ENCODE results near the gene ERRFI1. TPM values are rescaled to one million over a fixed set of nuclear protein-coding genes. Genes with fewer than 3 reads are reported as not detected.

The ERRFI1 gene
- total RNA-seq, 2 donors from 2014 or later, result 2.6 to 3.3 TPM

DNA sequence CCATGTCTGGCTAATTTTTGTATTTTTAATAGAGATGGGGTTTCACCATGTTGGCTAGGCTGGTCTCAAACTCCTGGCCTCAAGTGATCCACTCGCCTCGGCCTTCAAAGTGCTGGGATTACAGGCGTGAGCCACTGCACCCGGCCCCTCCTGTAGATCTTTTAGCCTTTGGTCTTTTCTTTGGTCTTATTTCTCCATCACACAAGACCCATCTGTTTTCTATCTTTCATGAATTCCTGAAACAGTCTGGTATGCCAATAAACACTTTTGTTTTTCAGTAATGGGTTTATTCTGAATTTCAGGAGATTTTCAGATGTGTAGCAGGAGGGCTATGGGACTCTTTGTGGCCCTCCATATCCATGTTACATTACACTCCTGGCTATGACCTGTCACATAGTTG is 23.2 kb downstream of the ERRFI1 start:
- Mint-ChIP-seq H3K4me1 (ENCODE audit: low read depth) (no peaks in the 10 kb centered on the region), H3K27me3 (ENCODE audit: low read depth) (no peaks in the 10 kb centered on the region), H3K27ac (no peak overlapping the region), H3K4me3 (no peak overlapping the region), H3K9me3 (no peaks in the 10 kb centered on the region), H3K36me3 (ENCODE audit: insufficient read depth in 2 of 2) (peaks cover 0 to 5% of the 10 kb centered on the region in 2 donors)
- no peak for DNase-seq
- no peak for ATAC-seq (replicated peaks in 1 of 2)

DNA sequence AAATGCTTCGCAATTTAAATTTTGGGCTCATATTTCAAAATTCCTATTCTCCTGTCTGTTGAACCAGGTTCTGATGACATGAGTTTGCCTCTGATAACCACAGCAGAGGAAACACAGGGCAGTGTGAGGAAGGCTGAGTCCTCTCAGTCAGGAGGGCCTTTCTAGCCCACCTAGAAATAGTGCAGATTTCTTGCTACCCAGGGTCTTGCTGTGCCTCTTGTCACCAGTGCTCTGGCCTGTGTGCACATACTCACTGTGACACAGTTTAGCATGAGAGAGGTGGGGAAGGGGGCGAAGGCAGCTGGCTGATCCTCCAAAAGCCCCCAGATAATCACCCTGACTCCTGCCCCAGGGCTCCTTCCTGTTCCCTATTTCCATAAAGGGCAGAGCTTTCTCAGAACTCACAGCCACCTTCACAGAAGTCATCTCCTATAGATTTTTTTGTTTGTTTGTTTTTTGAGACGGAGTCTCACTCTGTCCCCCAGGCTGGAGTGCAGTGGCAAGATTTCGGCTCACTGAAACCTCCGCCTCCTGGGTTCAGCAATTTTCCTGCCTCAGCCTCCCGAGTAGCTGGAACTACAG is 23.7 kb downstream of the ERRFI1 start:
- Mint-ChIP-seq H3K27me3 (ENCODE audit: low read depth) (no peaks in the 10 kb centered on the region), H3K27ac (no peak overlapping the region), H3K9me3 (peaks cover 0 to 2% of the 10 kb centered on the region in 2 donors)

DNA sequence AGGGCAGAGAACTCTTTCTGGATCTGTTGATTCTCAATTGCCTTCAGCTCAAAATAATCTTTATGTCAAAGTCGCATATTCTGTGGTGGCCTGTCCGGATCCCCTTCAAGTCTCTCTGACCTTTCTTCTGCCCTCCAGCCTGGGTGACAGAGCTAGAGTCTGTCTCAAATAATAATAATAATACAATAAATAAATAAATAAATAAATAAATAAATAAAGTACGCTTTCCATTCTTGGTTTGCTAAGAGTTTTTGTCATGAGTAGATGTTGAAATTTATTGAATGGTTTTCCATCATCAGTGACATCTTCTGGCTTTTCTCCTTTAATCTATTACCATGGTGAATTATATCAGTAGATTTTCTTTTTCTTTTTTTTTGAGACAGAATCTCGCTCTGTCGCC is 30.7 kb downstream of the ERRFI1 start:
- ATAC-seq (replicated peaks in 1 of 2), result no peak
- H3K4me3 Mint-ChIP-seq, result no peak overlapping the region
- H3K27me3 Mint-ChIP-seq (ENCODE audit: low read depth), result no peaks in the 10 kb centered on the region
- H3K4me1 Mint-ChIP-seq (ENCODE audit: low read depth), result no peaks in the 10 kb centered on the region
- H3K9me3 Mint-ChIP-seq, result peaks cover 0 to 2% of the 10 kb centered on the region in 2 donors
- DNase-seq, result no peak
- H3K36me3 Mint-ChIP-seq (ENCODE audit: insufficient read depth in 2 of 2), result peaks cover 5 to 6% of the 10 kb centered on the region in 2 donors
- H3K27ac Mint-ChIP-seq, result no peak overlapping the region

More for the DNA sequence above, 23.7 kb downstream of the ERRFI1 start:
- Mint-ChIP-seq H3K36me3 (ENCODE audit: insufficient read depth in 2 of 2) (peaks cover 0 to 7% of the 10 kb centered on the region in 2 donors), H3K4me3 (no peak overlapping the region), H3K4me1 (ENCODE audit: low read depth) (no peaks in the 10 kb centered on the region)
- no peak for ATAC-seq (replicated peaks in 1 of 2)
- DNase-seq, result no peak

DNA sequence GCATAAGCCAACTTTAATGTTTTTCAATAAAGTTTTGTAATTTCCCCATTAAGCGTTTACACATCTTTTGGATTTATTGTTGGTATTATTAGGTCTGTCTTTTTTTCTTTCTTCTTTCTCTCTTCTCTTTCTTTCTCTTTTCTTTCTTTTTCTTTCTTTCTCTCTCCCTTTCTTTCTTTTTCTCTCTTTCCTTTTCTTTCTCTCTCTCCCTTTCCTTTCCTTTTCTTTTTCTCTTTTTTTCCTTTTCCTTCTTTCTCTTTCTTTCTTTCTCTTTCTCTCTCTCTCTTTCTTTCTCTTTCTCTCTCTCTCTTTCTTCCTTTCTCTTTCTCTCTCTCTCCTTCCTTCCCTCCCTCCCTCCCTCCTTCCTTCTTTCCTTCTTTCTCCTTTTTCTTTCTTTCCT is 31.3 kb downstream of the ERRFI1 start:
- Mint-ChIP-seq H3K9me3 (peaks cover 0 to 6% of the 10 kb centered on the region in 2 donors), H3K4me3 (no peak overlapping the region), H3K27ac (no peak overlapping the region), H3K27me3 (ENCODE audit: low read depth) (no peaks in the 10 kb centered on the region), H3K36me3 (ENCODE audit: insufficient read depth in 2 of 2) (peaks cover 9 to 11% of the 10 kb centered on the region in 2 donors), H3K4me1 (ENCODE audit: low read depth) (no peaks in the 10 kb centered on the region)
- no peak for ATAC-seq (replicated peaks in 1 of 2)
- DNase-seq, result no peak

DNA sequence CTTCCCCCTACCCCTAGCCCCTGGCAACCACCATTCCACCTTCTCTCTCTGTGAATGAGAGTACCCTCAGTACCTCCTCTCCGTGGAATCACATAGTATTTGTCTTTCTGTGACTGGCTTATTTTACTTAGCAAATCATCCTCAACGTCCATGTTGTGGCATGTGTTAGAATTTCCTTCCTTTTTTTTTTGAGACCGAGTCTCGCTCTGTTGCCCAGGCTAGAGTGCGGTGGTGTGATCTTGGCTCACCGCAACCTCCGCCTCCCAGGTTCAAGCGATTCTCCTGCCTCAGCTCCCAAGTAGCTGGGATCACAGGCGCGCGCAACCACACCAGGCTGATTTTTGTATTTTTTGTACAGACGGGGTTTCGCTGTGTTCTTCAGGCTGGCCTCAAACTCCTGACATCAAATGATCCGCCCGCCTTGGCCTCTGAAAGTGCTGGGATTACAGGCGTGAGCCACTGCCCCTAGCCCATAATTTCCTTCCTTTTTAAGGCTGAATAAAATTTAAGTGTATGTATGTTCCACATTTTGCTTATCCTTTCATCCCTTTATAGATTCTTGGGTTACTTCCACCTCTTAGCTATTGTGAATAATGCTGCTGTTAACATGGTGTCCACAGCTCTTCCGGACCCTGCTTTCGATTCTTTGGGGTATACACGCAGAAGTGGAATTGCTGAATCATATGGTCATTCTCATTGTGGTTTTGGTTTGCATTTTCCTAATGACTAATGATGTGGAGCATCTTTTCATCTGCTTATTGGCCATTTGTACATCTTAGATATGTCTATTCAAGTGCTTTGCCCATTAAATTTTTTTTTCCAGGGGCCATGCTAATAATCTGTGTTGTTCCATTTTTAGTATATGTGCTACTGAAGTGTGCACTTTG is 32.3 kb downstream of the ERRFI1 start:
- H3K9me3 Mint-ChIP-seq, result peaks cover 0 to 6% of the 10 kb centered on the region in 2 donors

GRCh38 chr1:7992885-7993284 is 33.2 kb downstream of the ERRFI1 start:
- no peak overlapping the region for H3K27ac Mint-ChIP-seq
- H3K4me1 Mint-ChIP-seq (ENCODE audit: low read depth), result no peaks in the 10 kb centered on the region
- ATAC-seq (replicated peaks in 1 of 2), result no peak
- no peak for DNase-seq
- H3K27me3 Mint-ChIP-seq (ENCODE audit: low read depth), result no peaks in the 10 kb centered on the region
- H3K4me3 Mint-ChIP-seq, result no peak overlapping the region
- H3K36me3 Mint-ChIP-seq (ENCODE audit: insufficient read depth in 2 of 2), result peaks cover 7 to 11% of the 10 kb centered on the region in 2 donors
- peaks cover 0 to 6% of the 10 kb centered on the region in 2 donors for H3K9me3 Mint-ChIP-seq

More for the DNA sequence above, 32.3 kb downstream of the ERRFI1 start:
- Mint-ChIP-seq H3K36me3 (ENCODE audit: insufficient read depth in 2 of 2) (peaks cover 9 to 11% of the 10 kb centered on the region in 2 donors), H3K4me1 (ENCODE audit: low read depth) (no peaks in the 10 kb centered on the region), H3K27ac (no peak overlapping the region), H3K4me3 (no peak overlapping the region), H3K27me3 (ENCODE audit: low read depth) (no peaks in the 10 kb centered on the region)
- ATAC-seq (replicated peaks in 1 of 2), result peak in 1 of 2 donors; percentile 54
- no peak for DNase-seq

GRCh38 chr1:7991504-7992440 is 34.3 kb downstream of the ERRFI1 start:
- Mint-ChIP-seq H3K36me3 (ENCODE audit: insufficient read depth in 2 of 2) (peaks cover 6 to 8% of the 10 kb centered on the region in 2 donors), H3K27me3 (ENCODE audit: low read depth) (no peaks in the 10 kb centered on the region), H3K4me3 (no peak overlapping the region), H3K27ac (no peak overlapping the region), H3K4me1 (ENCODE audit: low read depth) (no peaks in the 10 kb centered on the region), H3K9me3 (peaks cover 0 to 4% of the 10 kb centered on the region in 2 donors)
- DNase-seq (no peak), ATAC-seq (replicated peaks in 1 of 2) (no peak)

- no peak overlapping the region for H3K27ac Mint-ChIP-seq
- H3K27me3 Mint-ChIP-seq (ENCODE audit: low read depth), result no peaks in the 10 kb centered on the region
- no peaks in the 10 kb centered on the region for H3K4me1 Mint-ChIP-seq (ENCODE audit: low read depth)
- H3K9me3 Mint-ChIP-seq, result peaks cover 0 to 4% of the 10 kb centered on the region in 2 donors
- ATAC-seq (replicated peaks in 1 of 2) (no peak), DNase-seq (no peak)
- peaks cover 8 to 11% of the 10 kb centered on the region in 2 donors for H3K36me3 Mint-ChIP-seq (ENCODE audit: insufficient read depth in 2 of 2)
- no peak overlapping the region for H3K4me3 Mint-ChIP-seq
Measured at GRCh38 chr1:7989762-7990428, 36.2 kb downstream of the ERRFI1 start.

DNA sequence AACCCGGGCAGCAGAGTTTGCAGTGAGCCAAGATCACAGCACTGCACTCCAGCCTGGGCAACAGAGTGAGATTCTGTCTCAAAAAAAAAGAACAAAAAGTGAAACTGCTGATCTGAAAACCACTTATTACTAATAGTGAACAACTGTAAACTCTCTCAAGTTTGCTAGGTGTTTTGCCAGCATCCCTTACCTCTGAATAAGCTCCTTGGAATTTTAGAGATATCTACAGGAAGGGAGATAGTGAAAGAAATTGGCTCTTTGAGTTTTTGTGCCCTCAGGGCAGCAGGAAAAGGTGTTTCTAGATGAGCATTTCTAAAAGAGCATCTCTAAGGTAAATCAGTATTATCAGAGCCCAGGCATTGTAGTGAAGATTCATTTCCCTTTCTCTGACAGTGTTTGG is 37.5 kb downstream of the ERRFI1 start:
- H3K36me3 Mint-ChIP-seq (ENCODE audit: insufficient read depth in 2 of 2), result peaks cover 12 to 13% of the 10 kb centered on the region in 2 donors
- DNase-seq, result no peak
- peaks cover 0 to 4% of the 10 kb centered on the region in 2 donors for H3K9me3 Mint-ChIP-seq
- no peaks in the 10 kb centered on the region for H3K4me1 Mint-ChIP-seq (ENCODE audit: low read depth)
- H3K4me3 Mint-ChIP-seq, result no peak overlapping the region
- no peak for ATAC-seq (replicated peaks in 1 of 2)
- no peak overlapping the region for H3K27ac Mint-ChIP-seq
- no peaks in the 10 kb centered on the region for H3K27me3 Mint-ChIP-seq (ENCODE audit: low read depth)

- Mint-ChIP-seq H3K4me1 (ENCODE audit: low read depth) (peaks cover under 1% of the 10 kb centered on the region), H3K27ac (no peak overlapping the region), H3K9me3 (peaks cover 0 to 4% of the 10 kb centered on the region in 2 donors), H3K36me3 (ENCODE audit: insufficient read depth in 2 of 2) (peaks cover 12 to 13% of the 10 kb centered on the region in 2 donors), H3K4me3 (no peak overlapping the region), H3K27me3 (ENCODE audit: low read depth) (no peaks in the 10 kb centered on the region)
- DNase-seq, result no peak
- ATAC-seq (replicated peaks in 1 of 2), result no peak
Measured at GRCh38 chr1:7987528-7987927, 38.6 kb downstream of the ERRFI1 start.

- Mint-ChIP-seq H3K36me3 (ENCODE audit: insufficient read depth in 2 of 2) (peaks cover 15 to 17% of the 10 kb centered on the region in 2 donors), H3K4me3 (no peak overlapping the region), H3K4me1 (ENCODE audit: low read depth) (peaks cover 5% of the 10 kb centered on the region), H3K9me3 (peaks cover 0 to 4% of the 10 kb centered on the region in 2 donors), H3K27me3 (ENCODE audit: low read depth) (no peaks in the 10 kb centered on the region), H3K27ac (no peak overlapping the region)
- DNase-seq (no peak), ATAC-seq (replicated peaks in 1 of 2) (no peak)
Measured at GRCh38 chr1:7985851-7986612, 40.1 kb downstream of the ERRFI1 start.

DNA sequence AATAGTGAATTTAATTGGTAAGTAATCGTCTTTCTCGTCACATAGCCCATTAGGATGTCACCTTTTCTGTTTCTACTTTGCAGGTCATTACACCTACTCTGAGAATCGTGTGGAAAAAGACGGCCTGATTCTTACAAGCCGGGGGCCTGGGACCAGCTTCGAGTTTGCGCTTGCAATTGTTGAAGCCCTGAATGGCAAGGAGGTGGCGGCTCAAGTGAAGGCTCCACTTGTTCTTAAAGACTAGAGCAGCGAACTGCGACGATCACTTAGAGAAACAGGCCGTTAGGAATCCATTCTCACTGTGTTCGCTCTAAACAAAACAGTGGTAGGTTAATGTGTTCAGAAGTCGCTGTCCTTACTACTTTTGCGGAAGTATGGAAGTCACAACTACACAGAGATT is 41.3 kb downstream of the ERRFI1 start:
- Mint-ChIP-seq H3K4me3 (no peak overlapping the region), H3K27ac (no peak overlapping the region), H3K4me1 (ENCODE audit: low read depth) (peaks cover 5% of the 10 kb centered on the region), H3K27me3 (ENCODE audit: low read depth) (no peaks in the 10 kb centered on the region), H3K9me3 (no peaks in the 10 kb centered on the region), H3K36me3 (ENCODE audit: insufficient read depth in 2 of 2) (peaks cover 7 to 19% of the 10 kb centered on the region in 2 donors)
- no peak for ATAC-seq (replicated peaks in 1 of 2)
- DNase-seq, result no peak
